Activated effector memory CD4-positive, alpha-beta T cell treated with anti-CD3 and anti-CD28 coated beads, Interleukin-2, amount 50 U/mL, for 16 hours (primary cell): ENCODE results near the gene FEM1B.

ENCODE experiments used
- DNase-seq: peaks from one replicate; pipeline ENCODE4 v3.0.0-alpha.2; 2020

The FEM1B gene

DNA sequence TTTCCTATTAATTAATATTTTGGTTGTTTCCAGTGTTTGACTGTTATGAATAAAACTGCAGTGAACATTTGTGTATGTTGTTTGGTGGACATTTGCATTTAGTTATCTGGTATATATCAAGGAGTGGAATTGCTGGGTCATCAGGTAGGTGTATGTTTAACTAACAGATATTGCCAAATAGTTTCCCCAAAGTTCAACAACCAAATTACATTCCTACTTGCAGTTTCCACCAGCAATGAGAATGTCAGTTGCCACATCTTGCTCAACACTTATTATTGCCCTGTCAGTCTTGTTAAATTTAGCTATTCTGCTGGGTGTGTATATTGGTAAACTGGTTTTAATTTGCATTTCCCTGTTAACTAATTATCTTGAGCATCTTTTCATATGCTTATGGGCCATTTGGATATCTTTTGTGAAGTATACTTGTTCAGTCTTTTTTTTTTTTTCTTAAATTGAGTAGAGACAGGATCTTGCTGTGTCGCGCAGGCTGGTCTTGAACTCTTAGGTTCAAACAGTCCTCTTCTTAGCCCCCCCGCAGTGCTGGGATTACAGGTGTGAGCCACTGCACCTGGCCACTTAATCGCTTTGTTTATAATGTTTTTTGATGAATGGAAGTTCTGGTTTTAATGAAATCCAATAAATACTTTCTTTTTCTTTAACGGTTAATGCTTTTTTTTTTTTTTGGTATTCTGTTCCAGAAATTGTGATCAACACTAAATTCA is 7.9 kb downstream of the FEM1B start:
- DNase-seq, result no peak

DNA sequence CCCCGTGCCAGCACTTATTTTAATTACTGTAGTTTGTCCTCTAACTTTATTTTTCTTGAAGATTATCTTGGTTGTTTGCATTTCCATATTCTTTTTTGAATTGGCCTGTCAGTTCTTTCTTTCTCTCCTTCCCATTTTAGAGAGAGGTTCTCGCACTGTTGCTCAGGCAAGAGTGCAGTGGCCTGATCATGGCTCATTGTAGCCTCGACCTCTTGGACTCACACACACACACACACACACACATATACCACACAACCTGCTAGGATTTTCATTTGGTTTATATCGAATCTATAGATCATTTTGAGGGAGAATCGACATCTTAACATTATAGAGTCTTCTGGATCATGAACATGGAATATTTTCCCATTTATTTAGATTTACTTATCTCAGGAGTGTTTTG is 8.7 kb downstream of the FEM1B start:
- no peak for DNase-seq

- DNase-seq, result no peak
Observed at GRCh38 chr15:68289057-68289456, 11.5 kb downstream of the FEM1B start.

- no peak for DNase-seq
Observed at GRCh38 chr15:68289621-68290352, 12.2 kb downstream of the FEM1B start.

DNA sequence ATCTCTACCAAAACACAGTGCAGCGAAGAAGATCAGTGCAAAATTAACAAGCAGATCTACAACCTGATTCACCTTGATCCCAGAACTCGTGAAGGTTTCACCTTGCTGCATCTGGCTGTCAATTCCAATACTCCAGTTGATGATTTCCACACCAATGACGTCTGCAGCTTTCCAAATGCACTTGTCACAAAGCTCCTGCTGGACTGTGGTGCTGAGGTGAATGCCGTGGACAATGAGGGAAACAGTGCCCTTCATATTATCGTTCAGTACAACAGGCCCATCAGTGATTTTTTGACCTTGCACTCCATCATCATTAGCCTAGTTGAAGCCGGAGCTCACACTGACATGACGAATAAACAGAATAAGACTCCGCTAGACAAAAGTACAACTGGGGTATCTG is 13.2 kb downstream of the FEM1B start:
- DNase-seq, result no peak

GRCh38 chr15:68292157-68292781 is 14.7 kb downstream of the FEM1B start:
- no peak for DNase-seq

- no peak for DNase-seq
Observed at GRCh38 chr15:68292967-68293366, 15.4 kb downstream of the FEM1B start.

- DNase-seq, result no peak
Observed at GRCh38 chr15:68295014-68295805, 17.7 kb downstream of the FEM1B start.

DNA sequence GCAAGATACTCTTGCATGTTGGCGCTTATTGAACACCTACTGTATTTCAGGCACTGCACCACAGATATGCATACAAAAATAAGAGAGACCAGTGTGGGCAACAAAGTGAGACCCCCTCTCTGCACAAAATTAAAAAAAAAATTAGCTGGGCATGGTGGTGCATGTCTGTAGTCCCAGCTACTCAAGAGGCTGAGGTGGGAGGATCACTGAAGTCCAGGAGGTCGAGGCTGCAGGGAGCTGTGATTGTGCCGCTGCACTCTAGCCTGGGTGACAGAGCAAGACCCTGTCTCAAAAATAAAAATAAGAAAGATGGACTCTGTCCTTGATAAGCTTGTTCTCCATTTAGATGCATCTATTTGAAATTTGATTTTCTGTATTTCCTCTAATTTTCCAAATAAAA is 20.8 kb downstream of the FEM1B start:
- DNase-seq, result no peak

DNA sequence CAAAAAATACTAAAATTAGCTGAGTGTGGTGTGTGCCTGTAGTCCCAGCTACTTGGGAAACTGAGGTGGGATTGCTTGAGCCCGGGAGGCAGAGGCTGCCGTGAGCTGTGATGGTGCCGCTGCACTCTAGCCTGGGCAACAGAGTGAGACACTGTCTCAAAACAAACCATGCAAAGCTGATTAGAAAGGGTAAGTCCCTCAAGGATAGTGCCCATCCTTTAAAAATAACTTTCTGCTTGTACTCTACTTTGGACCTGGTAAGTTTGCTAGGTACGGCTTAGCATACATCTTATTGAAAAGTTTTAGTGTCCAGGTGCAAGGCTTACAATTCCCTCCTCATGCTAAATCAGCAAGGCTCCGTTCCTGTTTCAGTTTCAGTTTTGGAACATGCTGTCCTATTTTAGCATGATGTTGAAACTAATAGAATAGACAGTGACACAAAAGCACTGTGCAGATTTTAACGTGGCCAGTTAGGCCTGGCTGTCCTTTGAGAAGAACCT is 21.4 kb downstream of the FEM1B start:
- DNase-seq, result no peak

- DNase-seq, result no peak
Observed at GRCh38 chr15:68299436-68299835, 21.9 kb downstream of the FEM1B start.

GRCh38 chr15:68300115-68300940 is 22.8 kb downstream of the FEM1B start:
- DNase-seq, result no peak

DNA sequence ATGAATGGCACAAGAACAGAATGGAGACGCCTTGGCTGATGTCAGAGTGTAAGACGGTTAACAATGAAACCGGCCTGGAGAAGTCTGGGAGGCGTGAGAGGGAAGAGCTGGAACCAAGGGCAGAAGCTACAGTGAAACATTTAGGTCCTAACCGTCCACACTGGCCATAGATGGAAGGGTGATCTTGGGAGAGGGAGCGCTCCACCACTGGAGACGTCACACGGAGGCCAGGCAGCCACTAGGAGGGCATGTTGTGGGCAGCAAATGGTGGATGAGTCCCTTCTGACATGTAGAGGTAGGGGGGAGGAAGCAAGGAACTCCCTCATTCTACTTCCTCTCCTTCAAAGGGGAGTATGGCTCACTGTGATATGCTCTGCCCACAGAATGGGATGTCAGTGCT is 23.8 kb downstream of the FEM1B start:
- no peak for DNase-seq

DNA sequence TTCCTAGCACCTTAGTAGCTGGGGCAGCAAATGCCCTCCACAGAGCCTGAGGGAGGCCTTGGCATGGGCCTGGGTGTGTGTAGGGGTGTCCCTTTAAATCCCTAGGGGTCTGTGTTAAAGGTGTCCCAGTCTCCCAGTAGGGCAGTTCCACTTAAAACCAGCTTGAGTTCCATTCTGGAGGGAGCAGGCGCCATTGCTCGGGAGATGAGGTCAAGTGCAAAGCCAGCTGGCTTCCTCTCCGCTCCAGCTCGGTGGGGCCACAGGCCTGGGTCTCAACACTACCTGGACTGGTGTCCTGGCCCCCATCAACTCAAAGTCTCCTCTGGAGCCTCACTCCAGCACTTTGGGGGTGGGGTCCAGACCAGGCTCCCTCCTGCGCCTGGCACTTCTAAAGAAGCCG is 25.2 kb downstream of the FEM1B start:
- no peak for DNase-seq

- DNase-seq, result no peak
Observed at GRCh38 chr15:68303134-68303533, 25.6 kb downstream of the FEM1B start.

DNA sequence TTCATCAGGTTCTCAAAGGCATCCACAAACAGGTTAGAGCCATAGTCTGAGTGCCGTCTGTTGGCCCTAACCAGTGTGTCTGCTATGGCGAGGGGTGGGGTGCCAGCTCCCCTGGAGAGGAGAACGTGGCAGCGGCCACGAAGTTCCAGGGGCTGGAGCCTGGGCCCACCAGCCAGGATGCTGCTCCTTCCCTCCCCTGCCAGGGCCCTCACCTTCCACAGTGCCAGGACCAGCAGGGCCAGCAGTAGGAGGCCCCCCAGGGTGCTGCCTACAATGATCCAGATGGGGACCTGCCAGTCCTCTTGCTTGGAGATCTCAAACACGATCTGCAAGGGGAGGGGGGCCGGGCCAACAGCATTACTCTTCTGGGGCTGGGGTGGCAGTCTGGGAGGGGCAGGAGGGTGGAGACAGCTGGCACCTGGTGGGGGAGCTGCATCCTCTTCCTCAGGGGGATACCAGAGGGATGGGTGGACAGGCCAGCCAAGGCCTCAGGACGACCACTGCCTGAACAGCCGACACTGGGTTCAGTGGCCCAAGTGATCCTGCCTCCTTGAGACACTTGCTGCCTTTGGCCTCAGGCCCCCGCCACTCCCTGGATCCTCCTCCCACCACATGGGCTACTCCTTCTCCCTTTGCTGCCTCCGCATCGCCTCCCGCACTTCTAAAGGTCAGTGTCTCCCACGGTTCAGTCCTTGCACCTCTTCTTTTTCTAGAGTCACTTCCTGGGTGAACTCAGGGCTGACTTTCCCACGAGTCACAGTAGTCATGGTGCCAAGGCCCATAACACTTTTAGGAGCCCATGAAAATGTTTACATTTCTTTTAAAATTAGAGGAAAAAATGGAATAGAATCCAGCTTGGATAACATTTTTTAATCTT is 26.3 kb downstream of the FEM1B start:
- peak; percentile 49 for DNase-seq

DNA sequence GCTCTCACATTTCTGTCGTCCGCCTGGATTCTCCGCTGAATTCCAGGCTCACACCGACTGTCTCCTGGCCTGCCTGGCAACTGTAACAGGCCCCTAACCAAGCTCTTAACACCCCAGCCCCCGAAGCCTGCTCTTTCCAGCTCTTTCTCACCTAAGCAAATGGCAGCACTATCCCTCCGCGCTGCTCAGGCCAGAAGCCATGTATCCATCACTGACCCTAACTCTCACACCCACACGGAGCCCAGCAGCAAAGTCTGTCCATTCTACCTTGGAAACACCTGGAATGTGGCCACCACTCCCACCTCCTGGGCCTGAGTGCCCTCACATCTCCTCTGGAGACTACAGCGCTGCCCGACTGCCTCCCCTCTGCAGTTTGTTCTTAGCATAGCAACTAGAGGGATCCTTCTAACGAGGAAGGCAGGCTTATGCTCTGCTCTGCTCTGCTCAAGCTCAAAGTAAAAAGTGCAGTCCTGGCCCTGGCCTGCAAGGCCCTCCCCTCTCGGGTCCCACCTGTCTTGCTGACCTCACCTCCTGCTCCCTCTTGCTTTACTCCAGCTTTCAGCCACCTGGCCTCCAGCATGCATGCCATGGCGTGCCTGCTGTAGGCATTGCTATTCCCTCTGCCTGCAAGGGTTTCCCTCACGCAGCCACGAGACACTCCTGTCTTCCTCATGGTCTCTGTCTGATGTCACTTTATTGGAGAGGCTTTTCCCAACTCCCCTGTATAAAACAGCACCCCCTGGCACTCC is 27.2 kb downstream of the FEM1B start:
- no peak for DNase-seq

DNA sequence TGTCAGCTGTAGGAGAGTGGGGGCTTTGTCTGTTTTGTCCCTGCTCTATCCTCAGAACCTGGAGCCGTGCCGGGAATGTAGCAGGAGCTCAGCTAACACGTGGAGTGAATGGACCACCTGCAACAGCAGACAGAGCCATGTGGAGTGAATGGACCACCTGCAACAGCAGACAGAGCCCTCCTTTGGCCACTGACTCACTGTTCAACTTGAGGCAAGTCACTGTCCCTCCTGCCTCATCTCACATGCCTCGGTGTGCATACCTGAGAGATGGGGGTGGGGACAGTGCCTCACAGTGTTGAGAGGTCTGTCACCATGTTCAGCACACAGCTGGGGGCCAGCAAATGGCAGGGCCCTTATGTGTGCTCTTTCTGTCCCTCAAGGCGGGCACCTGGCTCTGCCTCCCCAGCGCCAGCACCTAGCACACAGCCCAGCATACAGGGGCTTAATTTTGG is 27.9 kb downstream of the FEM1B start:
- no peak for DNase-seq

- peak; percentile 27 for DNase-seq
Observed at GRCh38 chr15:68307131-68307928, 29.8 kb downstream of the FEM1B start.
